ENCODE measurements around the gene FAM161B.
"Not testable (repeated sequence)": the region's sequence is repeated elsewhere in the genome, so short reads cannot be mapped to it uniquely, and the experiment has no call there.

FAM161B gene

DNA sequence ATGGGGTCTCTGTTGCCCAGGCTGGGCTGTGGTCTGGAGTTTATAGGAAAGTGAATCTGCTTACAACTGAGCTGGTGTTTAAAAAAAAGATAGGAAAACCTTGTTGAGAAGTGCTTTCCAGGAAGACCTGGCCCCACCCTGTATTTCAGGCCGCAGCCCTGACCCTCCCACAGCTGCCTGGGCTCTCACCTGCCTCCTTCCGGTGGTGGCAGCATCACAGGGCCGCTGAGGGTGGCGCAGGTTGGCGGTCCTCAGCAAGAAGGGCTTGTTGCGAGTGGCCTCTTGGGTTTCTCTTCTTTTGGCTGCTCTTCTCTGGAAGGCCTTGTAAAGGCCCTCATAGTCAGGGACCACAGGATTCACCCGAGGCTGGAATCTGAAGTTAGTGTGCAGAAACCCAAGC, 7.7 kb downstream of the FAM161B start:
- DNase-seq = no peak

DNA sequence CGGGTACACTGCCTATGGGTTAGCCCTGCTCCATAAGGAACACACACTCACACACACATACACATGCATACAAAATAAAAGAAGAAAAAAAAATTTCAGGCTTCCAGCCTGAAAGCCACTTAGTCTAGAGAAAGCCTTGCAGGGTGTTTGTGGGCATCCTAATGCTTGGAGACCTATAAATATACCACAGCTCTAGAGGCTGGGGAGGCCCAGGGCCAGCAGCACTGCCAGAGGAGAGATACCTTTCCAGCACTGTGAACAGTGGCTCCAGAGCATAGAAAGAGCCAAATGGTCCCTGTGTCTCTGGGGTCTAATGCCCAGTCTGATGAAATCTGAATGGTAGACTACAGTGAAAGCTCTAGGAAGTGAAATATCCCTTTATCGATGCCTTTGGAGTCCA, 12.9 kb downstream of the FAM161B start:
- no peak for DNase-seq

DNA sequence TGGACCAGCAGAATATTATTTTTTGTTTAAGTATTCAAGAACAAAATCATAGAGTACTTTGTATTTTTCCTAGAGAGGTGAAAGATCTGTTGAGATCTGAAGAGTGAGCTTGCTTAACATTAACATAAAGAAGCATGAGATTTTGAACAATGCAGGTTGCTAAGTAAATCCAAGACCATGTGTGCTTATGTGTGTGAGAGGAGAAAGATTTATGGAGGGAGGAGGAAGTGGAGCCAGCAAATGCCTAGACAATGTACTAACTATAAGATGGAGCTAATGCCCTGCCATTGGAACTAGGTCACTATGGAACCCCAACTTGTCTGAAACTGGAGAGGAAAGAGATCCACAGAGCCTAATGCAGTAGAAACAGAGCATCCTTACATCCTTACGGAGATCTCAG, 13.3 kb downstream of the FAM161B start:
- no peak for DNase-seq

DNA sequence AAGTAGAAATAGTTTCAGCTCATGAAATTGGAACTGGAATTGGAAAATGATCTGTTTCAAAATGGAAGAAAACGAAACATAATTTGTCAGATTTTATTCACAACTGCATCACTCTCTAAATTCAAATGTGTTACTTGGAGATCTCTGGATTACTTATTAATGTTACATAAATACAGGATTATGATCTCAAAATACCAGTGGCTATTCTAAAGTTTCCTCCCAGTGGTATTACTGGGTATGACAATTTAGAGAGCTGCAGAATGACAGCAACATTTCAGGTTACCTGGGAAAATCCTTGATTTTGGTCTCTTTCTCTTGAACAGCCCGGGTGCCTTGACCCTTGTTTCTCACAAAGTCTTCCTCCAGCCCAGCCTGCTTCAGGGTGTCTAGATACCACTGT, 14.2 kb downstream of the FAM161B start:
- no peak for DNase-seq

DNA sequence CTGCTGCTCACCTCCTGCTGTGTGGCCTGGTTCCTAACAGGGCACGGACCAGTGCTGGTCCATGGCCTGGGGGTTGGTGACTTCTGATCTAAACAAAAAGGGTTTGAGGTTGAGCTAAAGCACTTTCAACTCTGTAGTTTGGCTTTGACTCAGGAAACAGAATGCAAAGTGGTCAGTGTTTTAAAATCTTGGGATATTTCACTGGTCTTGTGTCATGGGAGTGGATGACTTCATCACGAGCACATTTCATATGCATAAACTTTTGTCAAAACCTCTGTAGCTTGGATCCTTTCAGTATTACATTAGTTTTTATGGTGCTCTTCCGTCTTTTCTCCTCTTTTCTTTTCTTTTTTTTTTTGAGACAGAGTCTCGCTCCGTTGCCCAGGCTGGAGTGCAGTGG, 25.6 kb downstream of the FAM161B start:
- no peak for DNase-seq

DNA sequence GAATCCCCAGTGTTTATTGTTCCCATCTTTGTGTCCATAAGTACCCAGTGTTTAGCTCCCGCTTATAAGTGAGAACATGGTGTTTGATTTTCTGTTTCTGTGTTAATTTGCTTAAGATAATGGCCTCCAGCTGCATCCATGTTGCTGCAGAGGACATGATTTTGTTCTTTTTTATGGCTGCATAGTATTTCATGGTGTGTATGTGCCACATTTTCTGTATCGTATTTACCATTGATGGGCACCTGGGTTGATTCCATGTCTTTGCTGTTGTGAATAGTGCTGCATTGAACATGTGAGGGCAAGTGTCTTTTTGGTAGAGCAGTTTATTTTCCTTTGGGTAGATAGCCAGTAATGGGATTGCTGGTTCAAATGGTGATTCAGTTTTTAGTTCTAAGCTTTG, 30.4 kb downstream of the FAM161B start:
- DNase-seq = not testable (repeated sequence)

DNA sequence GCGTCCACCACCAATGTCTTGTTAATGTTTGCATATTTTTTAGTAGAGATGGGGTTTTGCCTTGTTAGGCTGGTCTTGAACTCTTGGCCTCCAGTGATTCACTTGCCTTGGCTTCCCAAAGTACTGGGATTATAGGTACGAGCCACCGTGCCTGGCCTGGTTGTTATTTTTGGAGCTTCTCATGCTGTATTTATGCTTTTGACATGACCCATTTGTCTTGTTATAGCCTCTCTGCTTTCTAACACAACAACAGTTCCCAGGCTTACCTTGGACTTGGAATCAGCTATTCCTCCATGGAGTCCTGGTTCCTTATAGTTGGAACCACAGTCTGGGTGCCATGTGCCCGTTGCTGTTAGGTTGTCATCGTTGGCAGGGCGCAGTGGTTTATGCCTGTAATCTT, 33.6 kb downstream of the FAM161B start:
- no peak for DNase-seq

DNA sequence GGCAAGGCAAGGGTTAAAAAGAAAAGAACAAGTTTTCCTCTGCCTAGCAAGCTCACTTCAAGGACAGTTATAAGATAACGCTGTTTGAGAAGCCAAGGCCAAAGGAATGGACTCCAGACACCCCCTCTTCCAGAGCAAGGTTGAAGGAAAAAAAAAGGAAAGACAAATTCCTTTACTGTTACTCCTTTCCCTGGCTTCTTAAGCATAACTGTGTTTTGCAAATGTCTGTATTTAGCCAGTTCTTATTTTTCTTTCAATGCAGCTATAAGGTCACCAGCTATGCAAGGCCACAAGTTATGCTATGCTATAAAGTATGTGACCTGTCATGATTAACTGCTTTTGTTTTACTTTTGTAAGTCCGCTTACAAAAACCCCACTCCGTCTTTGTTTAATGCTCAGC, 36.6 kb downstream of the FAM161B start:
- no peak for DNase-seq

DNA sequence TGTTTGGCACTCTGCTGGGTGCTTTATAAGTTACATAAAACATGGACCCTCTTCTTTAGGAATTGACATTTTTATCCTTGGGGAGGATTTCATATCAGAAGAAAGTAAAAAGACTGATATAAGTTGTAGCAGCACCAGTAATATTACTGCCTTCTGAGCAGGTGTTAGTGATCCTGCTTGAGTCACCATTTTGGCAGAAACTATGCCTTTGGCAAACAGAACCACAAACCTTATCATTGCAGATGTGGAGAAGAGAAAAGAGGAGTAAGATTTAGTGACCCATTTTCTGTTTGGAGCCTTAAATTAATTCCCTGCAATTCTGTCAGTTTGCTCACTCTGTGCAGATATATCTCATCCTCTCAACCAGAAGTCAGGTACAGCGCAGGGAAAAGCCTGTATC, 40.2 kb downstream of the FAM161B start:
- DNase-seq = no peak

DNA sequence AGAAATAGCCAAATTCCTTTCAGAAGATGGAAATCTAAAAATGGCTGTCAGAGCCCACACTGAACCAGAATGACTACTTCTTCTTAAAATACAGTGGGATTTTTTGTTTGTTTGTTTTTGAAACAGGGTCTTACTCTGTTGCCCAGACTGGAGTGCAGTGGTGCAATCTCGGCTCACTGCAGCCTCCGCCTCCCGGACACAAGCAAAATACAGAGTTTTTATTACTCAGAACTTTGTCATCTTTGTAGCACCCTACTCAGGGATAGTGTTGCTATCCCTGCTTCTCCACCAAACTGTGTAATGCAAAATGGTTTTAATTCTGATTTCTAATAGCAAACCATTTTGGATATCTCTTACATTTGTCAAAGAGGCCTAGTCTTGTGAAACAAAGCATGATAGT, 46.9 kb downstream of the FAM161B start:
- DNase-seq = no peak

DNA sequence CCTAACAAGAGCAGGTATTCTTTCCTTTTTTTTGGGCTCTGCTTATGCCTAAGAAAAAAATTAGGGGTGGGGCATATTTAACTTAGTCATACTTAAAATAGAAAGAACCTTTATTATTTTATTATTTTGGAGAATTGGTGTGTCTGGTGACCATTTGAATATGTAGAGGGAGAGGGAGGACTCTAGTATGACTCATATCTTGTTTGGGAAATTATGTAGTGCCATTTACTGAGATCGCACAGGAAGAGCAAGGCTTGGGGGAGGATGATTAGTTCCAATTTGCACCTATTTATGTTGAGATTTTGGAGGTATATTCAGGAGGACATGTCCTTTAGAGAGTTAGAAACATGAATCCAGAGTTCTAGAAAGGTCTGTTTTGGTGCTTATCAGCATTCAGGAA, 53.4 kb downstream of the FAM161B start:
- DNase-seq = no peak

DNA sequence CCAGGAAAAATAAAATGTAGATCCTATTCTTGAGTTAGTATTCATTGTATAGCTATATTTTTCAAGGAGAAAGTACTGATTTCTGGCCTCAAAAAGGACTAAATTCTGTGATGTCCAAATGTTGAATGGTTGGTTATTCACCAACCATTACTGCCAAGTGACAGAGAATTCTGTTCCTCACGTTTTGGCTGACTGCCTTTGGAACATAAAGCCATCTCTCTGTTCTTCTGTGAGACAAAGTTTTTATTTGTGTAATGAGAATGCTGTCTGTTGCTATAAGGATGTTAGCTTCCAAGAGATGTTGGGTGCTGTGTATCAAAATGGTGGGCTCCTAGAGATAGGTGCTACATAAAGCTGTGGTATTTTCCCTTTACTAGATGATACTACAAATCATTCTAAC, 54.0 kb downstream of the FAM161B start:
- no peak for DNase-seq

DNA sequence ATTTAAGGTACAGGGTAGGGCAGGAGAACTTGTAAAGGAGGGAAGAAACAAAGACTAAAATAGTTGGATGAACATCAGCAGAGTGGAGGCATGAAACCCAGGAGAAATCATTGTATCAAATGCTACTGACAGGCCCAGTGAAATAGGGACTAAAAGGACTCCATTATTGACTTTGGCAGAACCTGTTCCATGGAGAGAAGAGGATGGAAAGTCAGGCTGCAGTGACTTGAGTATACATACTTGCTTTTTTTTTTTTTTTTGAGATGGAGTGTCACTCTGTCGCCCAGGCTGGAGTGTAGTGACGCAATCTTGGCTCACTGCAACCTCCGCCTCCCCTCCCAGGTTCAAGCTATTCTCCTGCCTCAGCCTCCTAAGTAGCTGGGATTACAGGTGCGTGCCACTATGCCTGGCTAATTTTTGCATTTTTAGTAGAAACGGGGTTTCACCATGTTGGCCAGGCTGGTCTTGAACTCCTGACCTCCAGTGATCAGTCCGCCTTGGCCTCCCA, 55.7 kb downstream of the FAM161B start:
- DNase-seq = not testable (repeated sequence)

DNA sequence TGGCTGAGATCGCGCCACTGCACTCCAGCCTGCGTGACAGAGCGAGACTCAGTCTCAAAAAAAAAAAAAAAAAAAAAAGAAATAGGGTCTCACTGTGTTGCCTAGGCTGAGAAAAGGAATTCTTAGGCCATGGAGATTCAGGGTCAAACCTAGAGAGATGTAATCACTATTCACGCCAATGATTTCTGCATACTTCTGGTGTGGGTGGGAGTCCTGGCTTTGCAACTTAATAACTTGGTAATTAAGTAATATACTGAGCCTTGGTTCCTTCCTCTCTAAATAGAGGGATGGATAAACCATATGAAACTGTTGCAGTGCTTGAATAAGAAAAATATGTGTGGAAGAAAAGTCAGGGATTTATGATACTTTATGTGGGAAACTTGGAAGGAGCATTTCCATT, 60.5 kb downstream of the FAM161B start:
- no peak for DNase-seq

DNA sequence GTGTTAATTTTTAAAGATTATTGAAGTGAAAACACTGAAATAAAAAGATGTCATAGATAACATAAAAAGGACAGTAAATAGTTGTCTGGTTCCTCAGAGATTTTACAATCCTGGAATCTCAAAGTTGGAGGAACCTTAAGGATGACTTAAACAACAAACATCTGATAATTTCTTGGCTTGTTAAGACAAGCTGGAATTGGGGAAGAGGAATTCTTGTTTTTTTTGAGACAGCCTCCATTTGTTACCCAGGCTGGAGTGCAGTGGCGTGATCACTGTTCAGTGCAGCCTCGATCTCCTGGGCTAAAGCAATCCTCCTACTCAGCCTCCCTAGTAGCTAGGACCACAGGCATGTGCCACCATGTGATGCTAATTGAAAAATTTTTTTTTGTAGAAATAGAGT, 60.9 kb downstream of the FAM161B start:
- DNase-seq = no peak

DNA sequence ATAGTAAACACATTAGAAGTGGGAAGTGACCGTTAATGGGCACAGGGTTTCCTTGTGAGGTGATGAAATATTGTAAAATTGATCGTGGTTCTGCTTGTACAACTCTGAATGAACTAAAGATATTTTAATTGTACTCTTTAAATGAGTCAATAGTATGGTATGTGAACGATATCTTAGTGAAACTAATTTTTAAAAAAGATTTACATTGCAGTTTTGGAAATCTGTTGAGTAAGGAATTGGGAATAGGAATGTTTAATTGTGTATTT, 61.5 kb downstream of the FAM161B start:
- DNase-seq = no peak

DNA sequence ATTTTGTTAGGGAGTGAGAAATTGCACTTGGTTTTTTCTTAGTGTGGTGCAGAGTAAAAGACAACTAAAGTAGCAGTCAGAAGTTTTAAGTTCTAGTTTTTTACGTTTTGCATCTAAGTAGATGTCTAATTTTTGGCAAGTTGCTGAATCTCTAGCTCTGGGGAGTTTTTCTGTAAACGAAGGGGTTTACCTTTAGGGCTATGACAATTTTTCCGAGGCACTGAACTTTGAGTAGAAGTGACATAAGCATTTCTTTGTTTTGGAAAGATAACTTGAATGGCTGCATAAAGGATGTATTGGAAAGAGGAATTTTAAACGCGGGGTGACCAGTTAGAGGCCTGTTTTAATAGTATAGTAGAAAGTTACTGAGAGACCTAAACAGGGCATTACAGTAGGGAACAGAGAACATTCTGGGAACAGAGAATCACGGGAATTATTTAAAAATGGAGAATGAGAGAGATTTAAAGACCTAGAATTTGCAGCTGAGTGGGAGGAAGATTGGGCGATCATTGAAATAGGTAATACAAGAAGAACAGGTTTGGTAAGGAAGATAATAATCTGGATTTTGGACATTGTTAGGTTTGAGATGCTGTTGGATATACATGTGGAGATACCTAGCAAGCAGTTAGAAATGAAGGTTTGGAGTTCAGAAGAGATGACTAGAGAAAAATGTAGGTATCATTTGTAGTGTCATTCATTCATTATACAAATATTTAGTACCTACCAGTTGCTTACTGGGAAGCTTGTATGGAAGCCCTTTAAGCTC, 62.0 kb downstream of the FAM161B start:
- DNase-seq = no peak

DNA sequence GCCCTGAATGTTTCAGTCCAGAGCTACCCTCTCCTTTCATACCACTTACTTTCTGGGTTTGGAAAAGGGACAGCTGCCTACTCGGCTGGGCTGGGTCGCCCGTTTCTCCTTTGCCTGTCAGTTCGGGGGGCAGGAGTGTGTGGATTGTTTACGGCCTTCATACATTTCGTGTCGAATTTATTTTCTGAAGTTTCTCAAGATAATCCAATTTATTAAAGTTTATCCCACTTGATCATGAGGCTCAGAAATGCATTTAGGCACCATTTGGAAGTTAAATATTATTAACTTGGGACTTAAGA, 62.6 kb downstream of the FAM161B start:
- DNase-seq = no peak

DNA sequence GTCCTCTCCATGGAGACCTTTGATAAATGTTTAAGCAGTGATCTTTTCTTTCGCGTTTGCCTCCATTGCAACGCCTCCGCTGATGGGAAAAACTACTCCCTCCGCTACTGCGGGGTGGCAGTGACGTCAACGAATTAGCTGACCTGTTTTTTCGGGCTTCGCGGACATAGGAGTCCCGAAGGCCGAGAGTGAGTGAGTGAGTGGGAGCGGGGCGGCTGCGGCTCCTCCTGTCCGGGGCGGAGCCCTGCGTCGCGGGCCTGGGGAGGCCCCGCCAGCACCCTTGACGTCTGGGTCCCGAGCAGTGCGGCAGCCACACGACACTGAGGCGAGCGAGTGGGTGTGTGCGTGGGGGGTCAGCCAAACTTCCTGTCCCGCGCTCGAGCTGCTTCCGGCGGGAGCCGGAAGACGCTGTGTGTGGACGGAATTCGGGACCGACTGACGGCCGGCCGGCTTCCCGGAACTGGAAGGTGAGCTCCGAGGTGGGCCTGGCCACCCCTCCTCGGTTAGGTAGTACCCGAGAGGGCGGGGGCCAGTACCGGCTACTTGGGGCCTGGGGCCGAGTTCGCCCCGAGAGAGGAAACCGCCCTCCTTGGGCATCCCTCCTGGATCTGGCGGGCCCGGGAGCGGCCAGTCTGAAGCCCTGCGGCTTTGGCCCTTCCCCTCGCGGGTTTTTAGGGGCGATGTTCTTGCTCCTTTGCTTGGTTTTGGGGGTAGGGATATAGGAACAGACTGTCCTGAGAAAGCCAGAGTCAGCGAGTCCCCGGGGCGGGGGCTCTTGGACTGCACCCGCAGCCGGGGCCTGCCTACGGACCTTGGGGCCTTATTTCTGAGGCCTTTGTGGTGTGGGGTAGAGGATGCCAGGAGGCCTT, 63.2 kb downstream of the FAM161B start, which contains the start of gene ZNF410:
Gene ZNF410, plus strand, starts transcription at position 411 of the 869 bp plus-strand sequence. CDS start 5,317 bp downstream, outside the sequence.
- peak; percentile 88 for DNase-seq

DNA sequence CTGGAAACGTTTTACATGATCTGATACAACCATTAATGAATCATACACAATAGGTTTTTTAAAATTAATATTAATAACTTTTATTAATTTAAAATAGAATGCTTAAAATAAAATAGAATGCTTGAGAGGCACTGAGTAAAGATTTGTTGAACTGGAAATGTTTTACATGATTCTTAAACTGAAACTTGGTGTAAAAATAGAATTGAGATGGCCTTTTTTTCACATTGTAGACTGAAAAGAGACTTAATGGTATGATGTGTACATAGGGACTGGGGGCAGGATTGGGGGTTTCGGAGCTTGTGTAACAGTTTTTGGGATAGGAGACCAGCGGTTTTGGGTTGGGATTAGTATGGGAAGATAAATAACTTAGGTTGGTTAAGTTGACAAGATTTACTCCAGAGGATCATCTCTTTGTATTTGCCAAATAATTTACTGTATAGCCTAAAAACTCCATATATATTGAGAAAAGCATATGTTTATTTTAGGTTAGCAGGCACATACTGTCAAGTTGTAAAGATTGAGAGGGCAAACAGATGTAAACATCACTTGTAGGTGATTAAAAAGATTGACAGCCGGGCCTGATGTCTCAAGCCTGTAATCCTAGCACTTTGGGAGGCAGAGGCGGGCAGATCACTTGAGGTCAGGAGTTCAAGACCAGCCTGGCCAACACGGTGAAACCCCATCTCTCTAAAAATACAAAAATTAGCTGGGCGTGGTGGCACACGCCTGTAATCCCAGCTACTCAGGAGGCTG, 65.3 kb downstream of the FAM161B start:
- DNase-seq = no peak

Measured in NCI-H2227 treated with DMSO at 0.1 percent for 48 hours (cell line).